Lung (tissue), 12 donors: ENCODE measurements around the gene ARHGAP9. TPM values are rescaled to one million over a fixed set of nuclear protein-coding genes. Genes with fewer than 3 reads are reported as not detected.
A peak's percentile ranks its signal among the peaks of the same experiment; 100 is the strongest.
"Not testable (repeated sequence)": the region's sequence is repeated elsewhere in the genome, so short reads cannot be mapped to it uniquely, and the experiment has no call there.

Source experiments
- ATAC-seq: fragments of 200-7000 bp; cut with Tn5 transposase; one replicate; pipeline ENCODE4 v1.9.1; 2020; ENCODE audit warnings: moderate number of reproducible peaks; ENCODE audit not compliant: insufficient read depth, low FRiP score
- DNase-seq, 3 donors: peaks; one replicate each; pipeline ENCODE4 v3.0.0-alpha.2; 2013 to 2017
- H3K27ac ChIP-seq, 2 donors: one replicate each; pipeline ENCODE4 v1.5.1; 2013; ENCODE audit warnings: mild to moderate bottlenecking in 2 of 2, moderate library complexity in 2 of 2, control low read depth in 1 of 2, inconsistent platforms in 1 of 2, low read depth in 1 of 2, low read length in 1 of 2
- H3K27me3 ChIP-seq, 3 donors: one replicate each; pipeline ENCODE4 v1.5.1; 2013; ENCODE audit warnings: low read length in 2 of 3; ENCODE audit not compliant: control insufficient read depth in 3 of 3, insufficient read depth in 3 of 3
- H3K36me3 ChIP-seq, 4 donors: one replicate each; pipeline ENCODE4 v1.5.1; 2013; ENCODE audit warnings: low read length in 4 of 4, mild to moderate bottlenecking in 1 of 4, moderate library complexity in 1 of 4; ENCODE audit not compliant: control insufficient read depth in 4 of 4, insufficient read depth in 4 of 4
- H3K4me1 ChIP-seq, 5 donors: one replicate each; pipeline ENCODE4 v1.5.1; 2013; ENCODE audit warnings: low read length in 5 of 5, mild to moderate bottlenecking in 2 of 5, moderate library complexity in 1 of 5; ENCODE audit not compliant: control insufficient read depth in 5 of 5, insufficient read depth in 5 of 5
- H3K4me3 ChIP-seq: one replicate; pipeline ENCODE4 v1.5.1; 2013; ENCODE audit warnings: mild to moderate bottlenecking, control low read depth, moderate library complexity
- H3K9ac ChIP-seq, 2 donors: one replicate each; pipeline ENCODE4 v1.5.1; 2013; ENCODE audit warnings: low read length in 2 of 2, control low read depth in 1 of 2; ENCODE audit not compliant: insufficient read depth in 1 of 2
- H3K9me3 ChIP-seq, 4 donors: one replicate each; pipeline ENCODE4 v1.5.1; 2013; ENCODE audit warnings: low read length in 3 of 4, mild to moderate bottlenecking in 1 of 4, moderate library complexity in 1 of 4; ENCODE audit not compliant: control insufficient read depth in 4 of 4, insufficient read depth in 3 of 4
- CTCF ChIP-seq: IDR thresholded peaks from 2 replicates; pipeline ENCODE4 v1.5.1; 2012; ENCODE audit warnings: mild to moderate bottlenecking; ENCODE audit errors: control extremely low read depth, extremely low read depth
- WGBS, 2 donors: extraction: QIAGEN DNeasy Blood & Tissue Kit; methylation state at CpG; one replicate each; pipeline ENCODE4 v1.1.7; 2013; 5-methylcytosine and 5-hydroxymethylcytosine counted together
- polyA plus RNA-seq, 2 donors: library from polyadenylated mRNA; stranded (reverse); fragments of 200-250 nt; gene quantifications; one replicate each; pipeline ENCODE4 v1.2.1, GENCODE V29; 2013
- total RNA-seq, 2 donors: library from RNA; depleted of rRNA in 1 of 2; stranded (reverse); fragments of >200 nt in 1 of 2; gene quantifications; one replicate each; pipeline ENCODE4 v1.2.1, GENCODE V29; 2014 to 2021
- donor health status: control.
- donor health status: control.
- donor health status: Bipolar disorder and iron deficiency.
- donor health status: healthy.
- donor health status: DM: yes; HTN: yes; CAD: no.

The ARHGAP9 gene
- total and polyA plus RNA-seq, 4 donors, result 14.7 to 62.1 (median 33.1) TPM

DNA sequence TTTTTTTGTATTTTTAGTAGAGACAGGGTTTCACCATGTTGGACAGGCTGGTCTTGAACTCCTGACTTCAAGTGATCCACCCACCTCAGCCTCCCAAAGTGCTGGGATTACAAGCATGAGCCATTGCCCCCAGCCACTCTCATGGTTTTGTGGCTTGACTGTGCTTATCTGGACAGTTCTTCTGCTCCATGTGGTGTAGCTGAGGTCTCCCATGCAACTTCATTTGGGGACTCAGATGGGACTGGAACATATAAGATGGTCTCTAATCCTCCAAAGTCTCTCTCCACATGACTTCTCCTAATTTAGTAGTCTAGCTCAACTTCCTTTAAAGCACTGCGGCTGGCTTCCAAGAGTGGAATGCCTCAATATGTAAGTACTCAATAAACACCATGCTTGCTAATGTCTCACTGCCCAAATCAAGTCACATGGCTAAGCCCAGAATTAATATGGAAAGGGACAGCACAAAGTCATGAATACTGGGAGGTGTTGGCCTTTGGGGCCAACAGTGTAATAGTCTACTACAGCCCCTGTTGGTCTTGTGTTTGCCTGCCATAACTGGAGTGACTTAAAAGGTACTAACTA is 37.7 kb downstream of the ARHGAP9 start:
- 30 to 37% methylated on average over 1 of the region's 1 CpG for WGBS, 2 donors
- H3K27ac ChIP-seq, result no peak overlapping the region
- H3K4me1 ChIP-seq, result peaks cover 0 to under 1% (median 0%) of the 10 kb centered on the region in 5 donors
- H3K27me3 ChIP-seq, result no peaks in the 10 kb centered on the region
- TF ChIP-seq CTCF, result no peak
- no peak overlapping the region for H3K4me3 ChIP-seq
- no peak for ATAC-seq
- no peak overlapping the region for H3K9ac ChIP-seq
- no peaks in the 10 kb centered on the region for H3K9me3 ChIP-seq
- DNase-seq, result peak in 1 of 3 donors; percentile 26
- no peaks in the 10 kb centered on the region for H3K36me3 ChIP-seq

DNA sequence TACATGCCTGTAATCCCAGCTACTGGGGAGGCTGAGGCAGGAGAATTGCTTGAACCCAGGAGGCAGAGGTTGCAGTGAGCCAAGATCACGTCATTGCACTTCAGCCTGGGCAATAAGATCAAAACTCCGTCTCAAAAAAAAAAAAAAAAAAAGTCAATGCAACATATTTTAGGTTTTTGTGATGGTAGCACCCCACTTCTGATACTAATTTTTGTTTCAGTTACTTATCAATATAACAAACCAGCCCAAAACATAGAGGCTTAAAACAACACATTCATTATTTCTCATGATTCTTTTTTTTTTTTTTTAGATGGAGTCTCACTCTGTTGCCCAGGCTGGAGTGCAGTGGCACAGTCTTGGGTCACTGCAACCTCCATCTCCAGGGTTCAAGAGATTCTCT is 38.3 kb downstream of the ARHGAP9 start:
- H3K9ac ChIP-seq, H3K27me3 ChIP-seq, H3K36me3 ChIP-seq, H3K27ac ChIP-seq, H3K9me3 ChIP-seq, ATAC-seq, H3K4me3 ChIP-seq, H3K4me1 ChIP-seq, DNase-seq: not testable (repeated sequence)
- 95 to 100% methylated on average over 2 of the region's 2 CpGs for WGBS, 2 donors

GRCh38 chr12:57439762-57440266 is 39.9 kb downstream of the ARHGAP9 start:
- WGBS, 2 donors, result 82 to 91% methylated on average over 4 of the region's 4 CpGs
- Histone ChIP-seq H3K9ac (no peak overlapping the region), H3K27me3 (no peaks in the 10 kb centered on the region), H3K4me1 (peaks cover 0 to 2% (median 0%) of the 10 kb centered on the region in 5 donors), H3K27ac (no peak overlapping the region), H3K36me3 (no peaks in the 10 kb centered on the region), H3K4me3 (no peak overlapping the region), H3K9me3 (no peaks in the 10 kb centered on the region)
- no peak for TF ChIP-seq CTCF
- DNase-seq, result no peak
- no peak for ATAC-seq

DNA sequence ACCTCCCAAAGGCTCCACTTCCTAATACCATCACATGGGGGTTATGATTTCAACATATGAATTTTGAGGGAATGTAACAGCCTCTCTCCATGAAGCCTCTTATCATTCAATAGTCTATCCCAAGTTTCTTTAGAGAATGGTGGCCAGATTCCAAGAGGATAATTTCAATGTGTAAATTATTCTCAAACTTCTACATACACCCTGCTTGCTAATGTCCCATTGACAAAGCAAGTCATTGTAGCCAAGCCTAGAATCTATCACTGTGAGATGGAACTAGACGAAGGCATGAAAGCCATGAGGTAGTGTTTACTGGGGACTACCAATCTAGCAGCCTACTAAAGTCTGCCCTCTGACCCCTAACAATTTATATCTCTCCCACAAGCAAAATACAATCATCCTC is 41.3 kb downstream of the ARHGAP9 start:
- Histone ChIP-seq H3K36me3 (no peaks in the 10 kb centered on the region), H3K27ac (no peak overlapping the region), H3K4me3 (no peak overlapping the region), H3K9me3 (no peaks in the 10 kb centered on the region), H3K9ac (no peak overlapping the region), H3K27me3 (no peaks in the 10 kb centered on the region), H3K4me1 (peaks cover 0 to 3% (median 0%) of the 10 kb centered on the region in 5 donors)
- ATAC-seq (no peak), DNase-seq (no peak)
- WGBS, 2 donors, result 90 to 95% methylated on average over 1 of the region's 1 CpG
- TF ChIP-seq CTCF, result no peak
